Psoas muscle (tissue), 8 donors: ENCODE measurements around the gene DYRK3. TPM values are rescaled to one million over a fixed set of nuclear protein-coding genes. Genes with fewer than 3 reads are reported as not detected.

Source experiments
- ATAC-seq, 4 donors: fragments of 200-7000 bp; cut with Tn5 transposase; one replicate each; pipeline ENCODE4 v1.9.1; 2020; ENCODE audit warnings: moderate library complexity in 3 of 4, mild to moderate bottlenecking in 2 of 4
- DNase-seq, 2 donors: peaks; one replicate each; pipeline ENCODE4 v3.0.0-alpha.2; 2020
- H3K27ac ChIP-seq: fragments of 200-600 bp; one replicate; pipeline ENCODE4 v1.8.0; 2022
- H3K27me3 ChIP-seq, 3 donors: fragments of 200-600 bp in 1 of 3; one replicate each; pipeline versions ENCODE4 v1.6.1 to v1.8.0; 2013 to 2022; ENCODE audit warnings: low read length in 2 of 3, mild to moderate bottlenecking in 2 of 3, moderate library complexity in 1 of 3; ENCODE audit not compliant: insufficient read depth in 3 of 3
- H3K36me3 ChIP-seq, 2 donors: fragments of 200-600 bp in 1 of 2; one replicate each; pipeline versions ENCODE4 v1.6.1 to v1.8.0; 2013 to 2022; ENCODE audit warnings: low read depth in 1 of 2, mild to moderate bottlenecking in 1 of 2, moderate library complexity in 1 of 2; ENCODE audit not compliant: insufficient read depth in 1 of 2
- H3K4me1 ChIP-seq: fragments of 200-600 bp; one replicate; pipeline ENCODE4 v1.8.0; 2022
- H3K4me3 ChIP-seq: fragments of 200-600 bp; one replicate; pipeline ENCODE4 v1.8.0; 2022; ENCODE audit warnings: mild to moderate bottlenecking
- H3K9me3 ChIP-seq: fragments of 200-600 bp; one replicate; pipeline ENCODE4 v1.8.0; 2022
- WGBS, 3 donors: extraction: QIAGEN DNeasy Blood & Tissue Kit; methylation state at CpG; one replicate each; pipeline versions ENCODE4 v1.1.6 to v1.1.7; 2013; 5-methylcytosine and 5-hydroxymethylcytosine counted together
- intact Hi-C, 2 donors: fragments of 100-400 bp; cut with DNase I; formaldehyde crosslinking; loops; one replicate each; pipeline versions ENCODE4 v1.11.0 to v1.14.2; 2022
- polyA plus RNA-seq, 3 donors: library from polyadenylated mRNA; stranded (reverse); fragments of 200-250 nt; gene quantifications; one replicate each; pipeline ENCODE4 v1.2.3, GENCODE V29; 2013
- total RNA-seq, 4 donors: library from RNA; stranded (reverse); fragmentation: NEBNext Ultra II Directional in 2 of 4; extraction: Animal tissue kit (Norgen Biotek cat#: 25700) in 2 of 4; gene quantifications; one replicate each; pipeline versions ENCODE4 v1.2.1 to v1.2.4, GENCODE V29; 2021 to 2023
- TF ChIP-seq, protein P1 (sequence below): fragments of 200-600 bp; IDR thresholded peaks from one replicate; pipeline ENCODE4 v1.8.0; 2022; ENCODE audit warnings: antibody characterized with exemption
- donor health status: healthy with polysubstance abuse.
- donor health status: DM: no; HTN: no; CAD: no; lungs with moderate emphysema.
- donor health status: Bipolar disorder and iron deficiency.
- donor health status: healthy.
- donor health status: DM: yes; HTN: yes; CAD: no.
- donor health status: DM: no; HTN: no; CAD: no.
- donor health status: DM: no; HTN: no; CAD: no.
- donor health status: DM: yes; HTN: yes; CAD: no.

DYRK3 gene
- total and polyA plus RNA-seq, 7 donors, result 0.25 to 2.0 (median 1.2) TPM

DNA sequence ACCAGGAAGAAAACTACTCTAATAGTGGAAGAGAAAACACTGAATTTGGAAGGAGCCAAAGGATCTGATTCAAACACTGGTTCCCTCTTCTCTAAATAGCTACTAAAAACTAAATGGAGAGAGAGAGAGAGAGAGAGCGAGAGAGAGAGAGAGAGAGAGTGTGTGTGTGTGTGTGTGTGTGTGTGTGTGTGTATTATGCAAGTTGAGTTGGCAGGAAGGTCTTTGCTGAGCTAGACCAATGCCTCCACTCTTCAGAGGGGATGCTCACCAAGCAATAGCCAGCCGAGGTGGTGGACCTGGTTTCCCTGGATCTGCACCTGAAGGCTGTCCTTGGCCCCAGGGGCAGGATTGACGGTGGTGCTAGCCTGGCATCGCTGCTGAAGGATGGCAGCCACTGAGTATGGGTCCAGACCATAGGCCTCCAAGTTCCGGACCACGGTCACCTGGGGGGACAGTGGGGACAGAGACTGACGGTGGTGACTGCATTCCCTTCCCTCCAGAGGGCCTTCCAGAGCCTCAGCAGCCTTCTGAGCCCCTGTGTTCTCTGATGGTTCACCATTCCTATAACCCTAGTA lies 41.9 kb upstream of the DYRK3 start:
- 92 to 94% (median 92%) methylated on average over 6 to 7 of the region's 7 CpGs for WGBS, 3 donors
- TF ChIP-seq, protein P1, sequence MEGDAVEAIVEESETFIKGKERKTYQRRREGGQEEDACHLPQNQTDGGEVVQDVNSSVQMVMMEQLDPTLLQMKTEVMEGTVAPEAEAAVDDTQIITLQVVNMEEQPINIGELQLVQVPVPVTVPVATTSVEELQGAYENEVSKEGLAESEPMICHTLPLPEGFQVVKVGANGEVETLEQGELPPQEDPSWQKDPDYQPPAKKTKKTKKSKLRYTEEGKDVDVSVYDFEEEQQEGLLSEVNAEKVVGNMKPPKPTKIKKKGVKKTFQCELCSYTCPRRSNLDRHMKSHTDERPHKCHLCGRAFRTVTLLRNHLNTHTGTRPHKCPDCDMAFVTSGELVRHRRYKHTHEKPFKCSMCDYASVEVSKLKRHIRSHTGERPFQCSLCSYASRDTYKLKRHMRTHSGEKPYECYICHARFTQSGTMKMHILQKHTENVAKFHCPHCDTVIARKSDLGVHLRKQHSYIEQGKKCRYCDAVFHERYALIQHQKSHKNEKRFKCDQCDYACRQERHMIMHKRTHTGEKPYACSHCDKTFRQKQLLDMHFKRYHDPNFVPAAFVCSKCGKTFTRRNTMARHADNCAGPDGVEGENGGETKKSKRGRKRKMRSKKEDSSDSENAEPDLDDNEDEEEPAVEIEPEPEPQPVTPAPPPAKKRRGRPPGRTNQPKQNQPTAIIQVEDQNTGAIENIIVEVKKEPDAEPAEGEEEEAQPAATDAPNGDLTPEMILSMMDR, result no peak
- Histone ChIP-seq H3K9me3 (no peaks in the 10 kb centered on the region), H3K27me3 (no peaks in the 10 kb centered on the region), H3K36me3 (peaks cover 17 to 98% of the 10 kb centered on the region in 2 donors), H3K4me3 (no peak overlapping the region), H3K4me1 (peaks cover 22% of the 10 kb centered on the region), H3K27ac (peak overlapping the region; percentile 56)
- intact Hi-C loops, result no loop called here
- ATAC-seq, result no peak
- no peak for DNase-seq

DNA sequence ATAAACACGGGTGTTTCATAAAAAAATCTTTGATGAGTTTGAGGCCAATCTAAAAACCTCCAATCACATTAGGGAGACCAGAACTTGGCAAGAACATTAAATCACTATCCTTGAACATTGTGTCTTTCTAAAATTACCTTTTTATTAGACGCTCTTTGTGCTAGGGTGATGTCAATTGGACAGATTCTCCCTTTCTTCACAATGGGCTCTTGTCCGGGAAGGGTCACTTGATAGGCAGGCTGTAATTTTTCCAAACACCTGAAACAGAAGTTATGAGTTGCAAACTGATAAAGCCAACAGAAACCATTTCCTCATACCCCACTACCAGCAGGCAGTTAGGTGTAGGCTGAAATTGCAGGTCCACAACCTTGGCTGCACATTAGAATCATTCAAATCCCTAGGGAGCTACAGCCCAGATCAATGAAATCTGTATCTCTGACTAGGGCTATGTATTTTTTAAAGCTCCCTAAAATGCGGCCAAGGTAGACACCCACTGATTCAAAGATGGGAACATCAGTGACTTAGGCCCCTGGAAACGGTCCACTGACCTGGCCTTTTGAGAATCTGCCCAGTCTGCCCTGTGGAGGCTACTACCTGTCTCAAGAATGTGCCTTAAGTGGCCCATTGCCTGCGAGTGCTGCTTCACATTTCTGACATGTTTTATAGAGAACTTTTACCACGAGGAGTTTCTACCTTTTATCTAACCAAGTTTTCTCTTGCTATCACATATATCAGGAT lies 39.6 kb upstream of the DYRK3 start:
- Histone ChIP-seq H3K4me3 (no peak overlapping the region), H3K9me3 (no peaks in the 10 kb centered on the region), H3K27me3 (no peaks in the 10 kb centered on the region), H3K36me3 (peaks cover 17 to 98% of the 10 kb centered on the region in 2 donors), H3K27ac (no peak overlapping the region), H3K4me1 (peaks cover 16% of the 10 kb centered on the region)
- no peak for DNase-seq
- WGBS, 3 donors, result 86 to 94% (median 87%) methylated on average over 7 of the region's 7 CpGs
- no peak for ATAC-seq
- TF ChIP-seq, protein P1, result no peak
- intact Hi-C loops, result no loop called here

DNA sequence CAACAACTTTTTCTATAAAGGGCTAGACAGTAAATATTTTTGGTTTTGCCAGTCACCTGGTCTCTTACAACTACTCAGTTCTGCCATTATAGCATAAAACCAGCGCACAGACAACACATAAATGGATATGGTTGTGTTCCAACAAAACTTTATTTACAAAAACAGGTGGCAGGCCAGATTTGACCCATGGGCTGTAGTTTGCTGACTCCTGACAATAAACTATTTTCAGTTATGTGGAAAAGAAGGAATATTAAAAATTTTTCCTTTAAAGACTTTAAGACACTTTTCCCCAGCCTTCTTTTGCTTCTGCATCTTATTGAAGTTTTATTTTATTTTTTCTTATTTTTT lies 39.0 kb upstream of the DYRK3 start:
- WGBS, 3 donors, result 91 to 100% (median 98%) methylated on average over 1 of the region's 1 CpG
- TF ChIP-seq, protein P1, result no peak

DNA sequence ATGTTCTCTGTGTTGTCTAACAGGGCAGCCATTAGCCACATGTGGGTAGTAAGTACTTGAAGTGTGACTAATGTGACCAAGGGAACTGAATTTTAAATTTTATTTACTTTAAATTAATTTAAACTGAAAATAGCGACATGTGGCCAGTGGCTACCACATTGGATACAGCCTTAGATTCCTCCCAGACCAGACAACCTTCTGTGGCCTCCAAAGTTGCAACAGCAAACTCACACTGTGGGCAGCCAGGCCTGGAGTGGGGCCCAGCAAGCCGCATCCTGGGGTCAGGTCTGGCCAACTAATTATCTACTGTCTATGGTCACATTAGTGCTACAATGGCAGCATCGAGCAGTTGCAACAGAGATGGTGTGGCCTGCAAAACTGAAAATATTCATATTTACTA lies 34.8 kb upstream of the DYRK3 start:
- TF ChIP-seq, protein P1, result no peak
- Histone ChIP-seq H3K27me3 (no peaks in the 10 kb centered on the region), H3K27ac (no peak overlapping the region), H3K4me3 (no peak overlapping the region), H3K36me3 (peaks cover 10 to 100% of the 10 kb centered on the region in 2 donors), H3K4me1 (no peaks in the 10 kb centered on the region), H3K9me3 (no peaks in the 10 kb centered on the region)
- peak in 1 of 4 donors; percentile 31 for ATAC-seq
- intact Hi-C loops, result no loop called here
- 54 to 59% (median 54%) methylated on average over 3 of the region's 3 CpGs for WGBS, 3 donors
- DNase-seq, result no peak

More for the DNA sequence above, 39.0 kb upstream of the DYRK3 start:
- peaks cover 10% of the 10 kb centered on the region for H3K4me1 ChIP-seq
- H3K27me3 ChIP-seq, result no peaks in the 10 kb centered on the region
- no peak overlapping the region for H3K4me3 ChIP-seq
- H3K36me3 ChIP-seq, result peaks cover 14 to 98% of the 10 kb centered on the region in 2 donors
- no peaks in the 10 kb centered on the region for H3K9me3 ChIP-seq
- intact Hi-C loops, result no loop called here
- DNase-seq (no peak), ATAC-seq (no peak)
- no peak overlapping the region for H3K27ac ChIP-seq
